Measurements from ENCODE around the gene EXOC6B. TPM values are rescaled to one million over a fixed set of nuclear protein-coding genes. Genes with fewer than 3 reads are reported as not detected.
A peak's percentile ranks its signal among the peaks of the same experiment; 100 is the strongest.

The EXOC6B gene
- total and polyA plus RNA-seq, 11 donors: 18.4 to 192 (median 143) TPM

DNA sequence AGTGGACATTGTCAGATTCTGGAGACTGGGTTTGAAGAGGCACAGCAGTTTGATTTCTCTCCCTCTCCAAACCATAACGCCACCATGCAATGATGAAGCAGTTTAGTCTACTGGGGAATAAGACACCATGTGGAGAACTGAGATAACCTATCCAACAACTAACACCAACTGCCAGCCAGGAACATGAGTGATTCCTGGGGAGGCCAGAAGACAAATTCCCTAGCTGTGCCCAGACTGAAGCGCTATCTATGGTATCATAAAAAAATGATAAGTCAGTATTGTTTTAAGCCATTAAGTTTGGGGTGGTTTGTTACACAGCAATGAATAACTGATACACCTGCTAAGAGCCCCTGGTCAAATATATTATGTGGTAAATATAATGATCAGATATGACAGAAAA lies 129.3 kb downstream of the EXOC6B start:
- TF ChIP-seq POLR2A (IDR thresholded peaks at IDR 0.05): no peak
- TF ChIP-seq, protein P1, sequence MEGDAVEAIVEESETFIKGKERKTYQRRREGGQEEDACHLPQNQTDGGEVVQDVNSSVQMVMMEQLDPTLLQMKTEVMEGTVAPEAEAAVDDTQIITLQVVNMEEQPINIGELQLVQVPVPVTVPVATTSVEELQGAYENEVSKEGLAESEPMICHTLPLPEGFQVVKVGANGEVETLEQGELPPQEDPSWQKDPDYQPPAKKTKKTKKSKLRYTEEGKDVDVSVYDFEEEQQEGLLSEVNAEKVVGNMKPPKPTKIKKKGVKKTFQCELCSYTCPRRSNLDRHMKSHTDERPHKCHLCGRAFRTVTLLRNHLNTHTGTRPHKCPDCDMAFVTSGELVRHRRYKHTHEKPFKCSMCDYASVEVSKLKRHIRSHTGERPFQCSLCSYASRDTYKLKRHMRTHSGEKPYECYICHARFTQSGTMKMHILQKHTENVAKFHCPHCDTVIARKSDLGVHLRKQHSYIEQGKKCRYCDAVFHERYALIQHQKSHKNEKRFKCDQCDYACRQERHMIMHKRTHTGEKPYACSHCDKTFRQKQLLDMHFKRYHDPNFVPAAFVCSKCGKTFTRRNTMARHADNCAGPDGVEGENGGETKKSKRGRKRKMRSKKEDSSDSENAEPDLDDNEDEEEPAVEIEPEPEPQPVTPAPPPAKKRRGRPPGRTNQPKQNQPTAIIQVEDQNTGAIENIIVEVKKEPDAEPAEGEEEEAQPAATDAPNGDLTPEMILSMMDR (IDR thresholded peaks at IDR 0.05): no peak

DNA sequence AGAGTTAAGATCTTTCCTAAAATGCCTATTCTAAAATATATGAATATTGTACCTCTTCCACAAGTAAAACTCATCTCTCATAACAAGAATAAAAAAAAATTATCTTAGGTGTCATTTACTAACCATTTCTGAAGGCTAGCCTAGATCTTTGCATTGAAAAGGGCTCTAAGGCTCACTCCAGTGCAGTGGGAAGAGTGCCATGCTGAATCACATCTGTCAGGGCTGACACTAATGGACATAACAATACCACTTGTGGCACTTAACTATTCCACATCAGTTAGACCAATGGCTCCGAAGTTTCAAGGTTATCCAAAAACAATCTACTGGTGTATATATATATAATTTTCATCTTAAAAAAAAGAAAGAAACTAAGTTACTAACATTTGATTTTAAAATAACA lies 130.2 kb downstream of the EXOC6B start:
- H3K27ac ChIP-seq: peak overlapping the region in 5 of 12 donors; percentile 26 to 61 (median 59)
- DNase-seq (no peak), ATAC-seq (peak in 3 of 4 donors; percentile 49 to 67 (median 50))
- intact Hi-C loops (cut with DNase I): no loop called here
- TF ChIP-seq, protein P1 (IDR thresholded peaks at IDR 0.05): no peak
- TF ChIP-seq POLR2A (IDR thresholded peaks at IDR 0.05): no peak
- no peak overlapping the region for H3K4me3 ChIP-seq
- H3K27me3 ChIP-seq: no peaks in the 10 kb centered on the region
- peaks cover 0 to 11% (median 0%) of the 10 kb centered on the region in 9 donors for H3K36me3 ChIP-seq
- 39 to 67% (median 44%) methylated on average over 1 of the region's 1 CpG for WGBS, 4 donors
- peaks cover 3 to 39% (median 27%) of the 10 kb centered on the region in 12 donors for H3K4me1 ChIP-seq
- no peaks in the 10 kb centered on the region for H3K9me3 ChIP-seq

More for the DNA sequence above, 129.3 kb downstream of the EXOC6B start:
- DNase-seq (no peak), ATAC-seq (no peak)
- H3K27me3 ChIP-seq: no peaks in the 10 kb centered on the region
- no peaks in the 10 kb centered on the region for H3K9me3 ChIP-seq
- H3K27ac ChIP-seq: no peak overlapping the region
- intact Hi-C loops (cut with DNase I): no loop called here
- H3K4me1 ChIP-seq: peaks cover 3 to 39% (median 27%) of the 10 kb centered on the region in 12 donors
- no peak overlapping the region for H3K4me3 ChIP-seq
- peaks cover 0 to 12% (median 0%) of the 10 kb centered on the region in 9 donors for H3K36me3 ChIP-seq
- WGBS, 4 donors: 86 to 92% (median 87%) methylated on average over 2 of the region's 2 CpGs

DNA sequence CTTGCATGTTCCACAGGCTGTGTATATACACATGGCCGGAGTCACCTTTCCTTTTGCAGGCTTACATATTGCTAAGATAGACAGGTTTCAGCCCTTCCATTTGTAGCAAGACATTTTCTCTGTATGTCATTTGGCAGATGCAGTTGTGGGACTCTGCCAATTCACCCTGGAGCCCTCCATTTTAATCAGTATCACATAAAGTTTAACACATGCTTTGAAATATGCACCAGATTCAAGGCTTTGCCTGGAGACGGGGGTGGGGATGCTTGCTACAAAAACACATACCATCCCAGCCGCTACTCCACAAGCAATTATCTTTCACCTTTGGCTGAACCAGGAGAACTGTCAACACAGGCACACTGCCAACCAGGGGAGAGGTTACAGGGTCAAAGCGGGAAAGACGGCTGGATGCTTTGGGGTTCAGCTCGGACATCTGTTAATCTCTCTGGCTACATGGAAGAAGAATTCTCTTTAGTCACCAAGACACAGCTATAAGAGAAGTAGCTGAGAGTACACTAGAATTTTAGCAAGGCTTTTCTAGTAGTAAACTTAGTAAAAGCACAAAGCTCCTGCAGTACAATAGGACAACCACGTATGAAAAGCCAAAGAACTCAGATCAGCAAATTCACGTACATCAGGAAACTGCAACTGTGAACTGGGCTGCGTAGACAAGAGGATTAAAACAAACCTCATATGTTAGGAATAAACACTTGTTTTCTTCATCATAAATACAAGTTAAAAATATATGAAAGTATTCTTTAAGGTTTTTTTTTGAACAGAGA lies 130.9 kb downstream of the EXOC6B start:
- TF ChIP-seq POLR2A (IDR thresholded peaks at IDR 0.05): no peak
- TF ChIP-seq, protein P1 (IDR thresholded peaks at IDR 0.05): no peak
- peaks cover 0 to 7% (median 0%) of the 10 kb centered on the region in 9 donors for H3K36me3 ChIP-seq
- H3K27ac ChIP-seq: peak overlapping the region in 9 of 12 donors; percentile 17 to 68 (median 36)
- peak overlapping the region in 1 of 12 donors; percentile 17 for H3K4me3 ChIP-seq
- H3K9me3 ChIP-seq: no peaks in the 10 kb centered on the region
- intact Hi-C loops (cut with DNase I): no loop called here
- DNase-seq: peak; percentile 62 to 87 (median 75)
- peaks cover 6 to 42% (median 28%) of the 10 kb centered on the region in 12 donors for H3K4me1 ChIP-seq
- no peaks in the 10 kb centered on the region for H3K27me3 ChIP-seq
- WGBS, 4 donors: 18 to 21% (median 18%) methylated on average over 9 of the region's 9 CpGs
- ATAC-seq: peak; percentile 88 to 95 (median 92)

DNA sequence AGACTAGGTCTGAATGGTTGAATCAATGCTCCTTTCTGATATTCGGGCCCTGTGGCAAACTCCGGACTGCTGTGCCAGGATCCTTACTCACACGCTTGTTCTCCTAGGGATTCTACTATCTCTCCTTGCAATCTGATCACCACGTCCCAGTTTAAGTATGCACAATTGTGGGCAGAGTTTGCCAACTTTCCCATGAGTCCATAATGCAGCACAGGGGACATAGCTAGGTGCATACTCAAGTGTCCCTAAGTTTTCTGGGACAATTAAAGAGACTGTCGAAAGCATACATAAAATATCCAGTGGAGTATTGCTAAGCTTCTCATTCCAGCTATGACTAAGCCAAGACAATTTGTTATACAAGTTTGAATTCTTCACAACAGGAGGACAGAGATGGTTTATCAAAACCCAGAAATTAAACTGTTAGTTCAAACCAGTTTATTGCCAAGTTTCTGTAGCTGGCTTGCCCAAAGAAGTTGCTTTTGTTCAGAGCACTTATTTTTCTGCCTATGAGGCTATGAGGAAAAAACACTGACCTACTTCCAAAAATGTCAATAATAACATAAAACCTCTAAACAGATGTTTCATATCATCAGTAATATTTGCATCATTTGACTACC lies 136.1 kb downstream of the EXOC6B start:
- H3K27me3 ChIP-seq: no peaks in the 10 kb centered on the region
- intact Hi-C loops (cut with DNase I): no loop called here
- DNase-seq: no peak
- H3K4me1 ChIP-seq: peaks cover 6 to 36% (median 21%) of the 10 kb centered on the region in 12 donors
- ATAC-seq: peak in 2 of 4 donors; percentile 19 to 38
- 46 to 65% (median 64%) methylated on average over 5 of the region's 5 CpGs for WGBS, 4 donors
- no peak for TF ChIP-seq POLR2A (IDR thresholded peaks at IDR 0.05)
- TF ChIP-seq, protein P1 (IDR thresholded peaks at IDR 0.05): no peak
- peaks cover 0 to 16% (median 0%) of the 10 kb centered on the region in 9 donors for H3K36me3 ChIP-seq
- H3K27ac ChIP-seq: no peak overlapping the region
- no peak overlapping the region for H3K4me3 ChIP-seq
- H3K9me3 ChIP-seq: no peaks in the 10 kb centered on the region

Data from heart left ventricle (tissue), 16 donors.